Measurements from ENCODE around the gene CFAP46.
"Not testable (repeated sequence)": the region's sequence is repeated elsewhere in the genome, so short reads cannot be mapped to it uniquely, and the experiment has no call there.

CFAP46 gene

GRCh38 chr10:132912713-132913558 lies 29.4 kb downstream of the CFAP46 start:
- no peak for DNase-seq

DNA sequence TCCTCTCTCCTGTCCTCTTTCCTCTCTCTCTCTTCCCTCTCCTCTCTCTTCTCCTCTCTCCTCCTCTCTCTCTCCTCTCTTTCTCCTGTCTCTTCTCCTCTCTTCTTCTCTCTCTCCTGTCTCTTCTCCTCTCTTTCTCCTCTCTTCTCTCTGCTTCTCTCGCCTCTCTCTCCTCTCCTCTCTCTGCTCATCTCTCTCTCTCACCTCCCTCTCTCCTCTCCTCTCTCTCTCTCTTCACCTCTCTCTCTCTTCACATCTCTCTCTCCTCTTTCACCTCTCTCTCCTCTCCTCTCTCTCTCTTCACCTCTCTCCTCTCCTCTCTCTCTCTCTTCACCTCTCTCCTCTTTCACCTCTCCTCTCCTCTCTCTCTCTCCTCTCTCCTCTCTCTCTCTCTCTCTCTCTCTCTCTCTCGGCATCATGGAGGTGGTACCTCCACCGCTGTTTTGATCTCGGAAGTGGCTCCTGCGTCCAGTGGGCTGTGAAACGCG lies 30.1 kb downstream of the CFAP46 start:
- no peak for DNase-seq

DNA sequence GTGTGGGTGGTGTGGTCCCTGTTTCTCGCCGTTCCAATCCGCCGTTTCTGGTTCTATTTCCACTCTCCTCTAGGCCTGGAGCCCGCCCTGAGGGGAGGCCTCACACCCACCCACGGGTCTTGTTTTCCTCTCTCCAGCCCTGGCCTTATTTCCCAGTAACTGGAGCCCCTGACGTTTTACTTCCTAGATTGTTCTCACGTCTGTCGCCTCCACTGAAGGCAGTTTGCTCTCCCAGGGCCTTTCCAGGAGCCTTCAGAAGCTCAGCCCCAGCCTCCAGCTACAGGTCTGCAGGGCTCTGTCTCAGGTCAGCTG lies 30.6 kb downstream of the CFAP46 start:
- no peak for DNase-seq

DNA sequence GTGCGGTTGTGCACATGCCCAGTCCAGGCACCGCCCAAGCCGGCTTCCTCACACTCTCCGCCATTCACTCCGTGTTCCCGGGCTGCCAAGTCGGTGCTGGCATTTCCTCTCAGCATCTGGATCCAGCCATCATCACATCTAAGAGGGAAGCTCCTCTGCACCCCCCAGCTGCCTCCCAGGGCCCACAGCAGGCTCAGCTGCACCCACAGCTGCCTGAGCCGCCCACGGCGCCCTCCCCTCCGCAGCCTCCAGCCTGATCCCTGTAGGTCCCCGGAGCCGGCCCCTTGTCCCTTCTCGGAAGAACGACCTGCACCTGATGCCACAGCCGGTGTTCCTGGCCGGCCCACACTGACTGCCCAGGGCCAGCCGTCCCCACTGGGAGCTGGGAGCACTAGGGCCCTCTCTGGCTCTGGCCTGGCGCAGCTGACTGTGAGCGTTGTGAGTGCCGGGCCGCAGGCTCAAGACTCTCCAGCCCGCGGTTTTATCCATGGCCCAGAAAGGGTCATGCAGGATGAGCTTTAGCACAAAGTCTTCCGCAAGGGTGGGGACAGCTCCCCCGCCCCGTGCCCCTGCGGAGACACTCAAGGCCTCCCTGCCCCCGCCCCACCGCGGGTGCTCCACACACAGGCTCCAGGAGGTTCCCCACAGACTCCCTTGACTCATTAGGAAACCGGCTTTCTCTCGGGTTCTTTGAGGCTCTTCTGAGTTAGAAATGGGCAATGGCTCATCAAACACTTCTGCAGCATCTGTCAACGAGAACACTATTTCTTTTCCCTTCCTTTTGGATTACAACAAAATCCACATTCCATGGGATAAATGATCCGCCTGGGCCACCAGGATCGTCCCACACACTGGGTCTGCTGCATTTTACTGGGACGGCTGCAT lies 31.2 kb downstream of the CFAP46 start:
- DNase-seq, result no peak

- DNase-seq, result no peak
Measured at GRCh38 chr10:132910186-132910880, 32.0 kb downstream of the CFAP46 start.

DNA sequence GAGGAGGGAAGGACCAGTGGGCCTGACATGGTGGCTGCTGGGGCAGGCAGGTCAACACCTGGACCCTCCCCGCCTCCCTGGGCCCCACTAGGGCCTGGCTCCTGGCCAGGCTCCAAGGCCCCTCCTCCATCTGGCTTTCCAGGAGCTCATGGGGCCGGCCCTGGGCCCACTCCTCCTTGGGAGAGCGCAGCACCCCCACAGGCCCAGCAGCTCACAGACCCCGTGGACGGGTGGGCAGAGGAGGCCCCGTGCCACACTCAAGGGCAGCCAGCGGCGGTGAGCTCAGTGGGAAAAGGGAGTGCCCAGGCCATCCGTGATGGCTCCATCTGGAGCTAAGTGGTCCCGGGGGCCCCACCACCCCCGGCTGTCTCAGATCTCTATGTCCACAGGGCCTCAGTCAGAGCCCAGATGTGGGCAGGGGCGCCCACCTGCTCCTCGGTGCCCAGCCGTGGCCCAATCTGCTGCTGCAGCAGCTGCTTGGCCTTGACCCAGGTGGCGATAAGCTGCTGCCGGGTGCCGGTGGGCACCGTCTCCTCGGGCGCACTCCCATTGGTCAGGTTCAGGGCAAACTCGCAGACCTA lies 32.8 kb downstream of the CFAP46 start:
- DNase-seq, result no peak

DNA sequence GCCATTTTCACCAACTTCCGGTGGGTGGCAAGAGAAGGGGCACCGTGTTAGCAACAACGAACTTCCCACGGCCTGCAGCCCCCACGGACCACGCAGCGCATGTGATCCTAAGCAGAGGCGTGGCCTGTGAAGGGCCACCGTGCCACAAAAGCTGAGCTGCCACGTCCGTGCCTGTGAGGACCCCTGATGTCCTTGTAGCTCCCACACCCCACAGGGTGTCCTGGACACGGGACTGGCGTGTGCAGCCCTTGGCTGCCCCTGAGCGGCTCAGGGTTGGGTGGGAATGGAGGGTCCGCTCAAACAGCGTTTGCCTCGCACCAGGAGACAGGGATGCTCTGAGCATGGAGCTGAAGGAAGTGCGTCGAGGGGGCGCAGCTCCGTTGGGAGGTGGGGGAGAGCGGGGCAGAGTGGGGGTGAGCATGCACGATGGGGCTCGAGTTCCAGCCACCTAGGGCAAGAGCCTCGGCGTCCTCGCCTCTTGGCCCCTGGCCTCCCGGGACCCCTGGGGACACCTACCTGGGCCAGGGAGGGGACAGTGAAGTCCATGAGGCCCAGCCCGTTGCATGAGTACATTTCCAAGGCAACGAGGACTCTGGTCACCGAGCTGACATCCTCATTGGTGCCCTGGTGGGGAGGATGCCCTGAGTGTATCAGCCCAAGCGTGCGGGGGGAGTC lies 33.6 kb downstream of the CFAP46 start:
- no peak for DNase-seq

- DNase-seq, result no peak
Measured at GRCh38 chr10:132907821-132908620, 34.3 kb downstream of the CFAP46 start.

GRCh38 chr10:132906836-132907235 lies 35.5 kb downstream of the CFAP46 start:
- no peak for DNase-seq

DNA sequence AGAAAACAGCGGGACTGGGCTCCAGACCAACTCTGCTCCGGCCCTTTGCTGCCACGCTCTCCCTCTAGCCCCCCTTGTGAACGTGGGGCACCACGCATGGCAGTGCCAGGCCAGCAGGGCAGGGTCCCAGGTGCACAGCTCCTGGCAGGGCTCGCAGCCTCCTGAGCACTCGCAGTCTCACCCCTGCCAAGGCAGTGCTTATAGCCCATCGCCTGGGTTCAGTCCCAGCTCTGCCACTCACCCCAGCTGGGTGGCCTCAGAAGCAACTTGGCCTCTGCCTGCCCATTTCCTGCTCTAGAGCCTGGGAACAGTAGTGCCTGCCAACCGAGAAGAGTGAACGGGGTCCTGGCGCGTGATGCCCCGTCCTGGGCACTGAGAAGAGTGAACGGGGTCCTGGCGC lies 36.3 kb downstream of the CFAP46 start:
- no peak for DNase-seq

DNA sequence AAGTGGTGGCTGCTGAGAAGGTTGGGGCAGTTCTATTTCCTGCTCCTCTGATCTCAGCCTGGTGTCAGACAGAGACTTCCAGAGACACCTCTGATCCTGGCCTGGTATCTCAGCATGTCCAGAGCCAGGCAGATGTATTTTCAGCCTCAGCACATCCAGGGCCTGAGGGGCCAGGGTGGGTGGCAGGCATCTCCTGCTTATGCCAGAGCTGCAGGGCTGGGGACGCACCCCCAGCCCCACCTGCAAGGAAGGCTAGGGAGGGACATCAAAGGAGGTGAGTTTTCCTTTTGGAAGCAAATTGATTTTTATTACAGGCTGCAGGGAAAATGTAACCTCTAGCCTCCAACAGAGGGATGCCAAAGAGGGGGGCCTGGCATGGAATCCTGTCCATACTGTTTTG lies 36.7 kb downstream of the CFAP46 start:
- DNase-seq, result no peak

DNA sequence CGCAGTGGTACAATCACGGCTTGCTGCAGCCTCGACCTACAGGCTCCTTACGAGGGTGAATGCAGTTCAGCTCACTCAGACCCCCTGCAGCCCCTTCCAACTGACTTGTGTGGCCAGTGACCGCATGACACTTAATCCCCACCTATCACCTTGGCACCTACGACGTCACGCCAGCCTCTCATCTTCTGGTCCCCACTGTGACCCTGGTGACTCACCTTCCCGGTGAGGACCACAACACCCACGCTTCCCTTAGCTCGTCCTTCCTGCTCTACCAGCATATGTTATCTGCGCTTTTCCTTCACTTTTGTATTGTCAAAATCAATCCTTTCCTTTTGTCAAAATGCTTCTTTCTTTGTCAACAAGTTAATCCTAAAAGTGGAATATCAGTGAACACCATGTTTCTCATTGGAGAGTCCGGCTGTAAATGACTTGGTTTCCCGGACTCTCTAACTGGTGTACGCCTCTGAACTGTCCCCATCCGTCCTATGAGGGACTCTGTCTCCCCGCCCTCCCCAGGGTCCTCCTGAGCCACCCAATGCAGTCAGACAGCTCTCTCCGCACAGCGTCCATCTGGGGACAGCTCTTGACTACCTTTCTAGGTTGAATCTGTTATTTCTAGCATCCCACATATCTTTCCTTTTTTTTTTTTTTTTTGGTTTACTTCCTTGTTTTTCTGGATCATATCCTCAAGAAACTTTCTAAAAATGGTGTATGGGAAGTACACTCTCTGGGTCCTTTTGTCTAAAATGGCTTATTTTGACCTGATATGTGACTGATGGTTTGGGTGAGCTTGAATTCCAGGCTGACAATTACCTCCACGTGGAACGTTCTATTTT lies 37.3 kb downstream of the CFAP46 start:
- DNase-seq, result no peak

DNA sequence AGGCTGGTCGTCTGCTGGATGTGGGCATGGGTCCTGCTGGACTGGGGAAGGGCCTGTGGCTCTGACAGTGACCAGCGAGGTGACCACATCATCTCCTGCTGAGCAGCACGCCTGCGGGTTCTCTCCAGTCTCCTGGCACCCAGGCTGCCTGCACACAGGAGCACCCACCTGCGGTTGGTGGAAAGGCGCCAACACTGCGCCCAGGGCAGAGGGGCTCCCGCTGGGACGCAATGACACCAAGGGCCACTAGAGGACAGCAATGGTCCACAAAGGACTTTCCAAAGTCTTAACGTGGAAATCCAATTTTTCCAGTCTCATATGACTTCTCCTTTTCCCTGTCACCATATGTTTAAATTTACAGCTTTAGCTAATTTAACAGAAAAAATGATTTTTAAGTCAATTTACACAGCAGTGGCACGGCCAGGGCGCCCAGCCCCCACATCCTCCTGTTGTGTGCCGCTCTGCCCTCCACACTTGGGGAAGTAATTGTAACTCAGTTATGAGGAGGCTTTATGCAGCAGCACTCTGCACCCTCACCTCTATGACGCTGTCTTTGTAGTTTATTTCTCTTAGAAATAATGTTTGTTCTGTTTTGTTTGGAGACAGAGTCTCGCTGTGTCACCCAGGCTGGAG lies 38.1 kb downstream of the CFAP46 start:
- DNase-seq, result peak; percentile 70

DNA sequence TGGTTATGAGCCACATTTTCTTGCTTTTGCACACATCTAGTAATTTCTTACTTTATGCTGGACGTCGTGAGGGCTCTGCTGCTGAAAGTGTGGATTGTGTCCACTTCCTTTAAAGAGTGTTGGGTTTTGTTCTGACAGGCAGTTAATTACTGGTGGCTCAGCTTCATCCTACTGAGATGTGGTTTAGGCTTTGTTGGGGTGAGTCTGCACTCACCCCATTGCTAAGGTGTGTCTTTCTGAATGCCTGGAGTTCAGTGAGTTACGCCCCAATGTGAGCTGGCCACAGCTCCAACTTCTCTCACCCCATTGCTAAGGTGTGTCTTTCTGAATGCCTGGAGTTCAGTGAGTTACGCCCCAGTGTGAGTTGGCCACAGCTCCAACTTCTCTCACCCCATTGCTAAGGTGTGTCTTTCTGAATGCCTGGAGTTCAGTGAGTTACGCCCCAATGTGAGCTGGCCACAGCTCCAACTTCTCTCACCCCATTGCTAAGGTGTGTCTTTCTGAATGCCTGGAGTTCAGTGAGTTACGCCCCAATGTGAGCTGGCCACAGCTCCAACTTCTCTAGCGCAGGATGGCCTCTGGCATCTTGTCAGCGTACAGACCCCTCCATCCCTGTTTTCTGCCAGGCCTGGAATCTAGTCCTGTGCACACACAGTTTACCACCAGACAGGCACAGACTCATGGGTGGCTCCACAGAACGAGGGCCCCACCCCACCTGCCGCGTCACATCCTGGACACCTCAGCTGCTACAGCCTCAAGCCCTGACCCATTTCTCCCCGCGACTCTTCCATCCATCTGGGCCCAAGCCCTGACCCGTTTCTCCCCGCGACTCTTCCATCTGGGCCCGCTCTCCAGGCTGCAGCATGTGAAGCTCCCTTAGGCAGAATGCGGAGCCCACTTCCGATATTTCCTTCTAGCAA lies 39.5 kb downstream of the CFAP46 start:
- not testable (repeated sequence) for DNase-seq

- no peak for DNase-seq
Measured at GRCh38 chr10:132901351-132901750, 41.0 kb downstream of the CFAP46 start.

GRCh38 chr10:132900211-132900756 lies 42.1 kb downstream of the CFAP46 start:
- no peak for DNase-seq

DNA sequence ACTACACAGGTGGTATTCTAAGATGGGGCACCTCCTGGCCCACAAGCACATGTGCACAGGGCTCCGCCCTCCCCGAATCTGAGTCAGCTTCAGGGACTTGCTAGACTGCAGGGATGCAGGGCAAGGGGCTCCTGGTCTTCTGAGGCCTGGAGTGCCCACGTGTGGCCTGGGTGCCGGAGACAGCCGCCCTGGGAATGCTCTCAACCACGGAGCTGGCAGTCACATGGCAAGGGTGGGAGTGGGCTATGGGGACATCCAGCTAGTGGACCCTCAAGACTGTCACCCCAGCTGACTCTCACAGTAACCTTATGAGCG lies 42.7 kb downstream of the CFAP46 start:
- no peak for DNase-seq

DNA sequence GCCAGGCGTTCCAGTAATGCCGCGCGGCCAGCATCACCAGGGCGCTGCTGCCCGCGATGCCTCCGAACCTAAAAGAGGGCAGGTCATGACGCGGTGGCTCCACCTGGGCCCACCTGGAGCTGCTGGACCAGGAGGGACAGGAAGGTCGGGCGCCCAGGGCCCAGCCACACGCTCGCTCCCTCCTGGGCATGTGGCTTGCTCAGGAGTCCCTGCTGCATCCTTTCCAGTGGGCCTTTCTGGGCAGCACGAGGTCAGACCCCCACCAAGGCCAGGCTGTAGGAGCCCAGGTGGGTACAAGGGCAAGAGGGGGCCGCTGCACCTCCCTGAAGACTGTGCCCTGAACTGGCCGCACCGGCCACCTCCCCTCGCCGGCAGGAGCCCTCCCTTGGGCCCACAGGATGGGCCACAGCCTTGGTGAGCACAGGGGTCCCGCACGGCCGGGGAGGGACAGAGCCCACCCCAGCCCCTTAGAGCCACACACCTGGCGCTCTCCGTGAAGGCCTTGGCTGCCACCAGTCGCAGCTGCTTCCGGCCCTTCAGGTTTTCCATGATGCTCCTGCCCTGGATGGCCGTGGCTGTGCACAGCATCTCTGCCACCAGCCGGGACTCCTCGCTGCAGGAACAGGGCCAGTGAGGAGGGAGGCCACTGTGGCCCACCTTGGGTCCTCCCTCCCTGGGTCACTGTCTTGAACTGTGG lies 43.2 kb downstream of the CFAP46 start:
- no peak for DNase-seq
